Muscle layer of duodenum (tissue), 2 donors: Measurements from ENCODE around the gene SLC16A14.

Source experiments
- H3K27ac ChIP-seq: one replicate; pipeline ENCODE4 v1.7.0; 2013; ENCODE audit warnings: mild to moderate bottlenecking, low read length
- H3K27me3 ChIP-seq: one replicate; pipeline ENCODE4 v1.7.0; 2013; ENCODE audit warnings: low read depth, mild to moderate bottlenecking, control low read depth, low read length
- H3K36me3 ChIP-seq, 2 donors: one replicate each; pipeline ENCODE4 v1.7.0; 2013; ENCODE audit warnings: low read length in 2 of 2, control low read depth in 1 of 2, mild to moderate bottlenecking in 1 of 2; ENCODE audit not compliant: insufficient read depth in 2 of 2, control insufficient read depth in 1 of 2
- H3K4me1 ChIP-seq, 2 donors: one replicate each; pipeline ENCODE4 v1.7.0; 2013; ENCODE audit warnings: low read length in 2 of 2, mild to moderate bottlenecking in 2 of 2, control low read depth in 1 of 2, moderate library complexity in 1 of 2; ENCODE audit not compliant: insufficient read depth in 2 of 2, control insufficient read depth in 1 of 2
- H3K4me3 ChIP-seq, 2 donors: one replicate each; pipeline ENCODE4 v1.7.0; 2013; ENCODE audit warnings: low read length in 2 of 2, low read depth in 1 of 2, mild to moderate bottlenecking in 1 of 2
- H3K9me3 ChIP-seq, 2 donors: one replicate each; pipeline ENCODE4 v1.7.0; 2013; ENCODE audit warnings: low read length in 2 of 2, control low read depth in 1 of 2, mild to moderate bottlenecking in 1 of 2; ENCODE audit not compliant: control insufficient read depth in 1 of 2
- donor health status: healthy.

Gene SLC16A14

GRCh38 chr2:230068016-230068650, 591 bp downstream of the SLC16A14 start:
- H3K4me3 ChIP-seq, result peak overlapping the region; percentile 79 to 86
- H3K4me1 ChIP-seq, result peaks cover 0 to 14% of the 10 kb centered on the region in 2 donors
- H3K27me3 ChIP-seq, result no peaks in the 10 kb centered on the region
- no peak overlapping the region for H3K27ac ChIP-seq
- H3K36me3 ChIP-seq, result no peaks in the 10 kb centered on the region
- H3K9me3 ChIP-seq, result no peaks in the 10 kb centered on the region

GRCh38 chr2:230060672-230061293, 7.9 kb downstream of the SLC16A14 start:
- Histone ChIP-seq H3K4me1 (no peaks in the 10 kb centered on the region), H3K27ac (no peak overlapping the region), H3K36me3 (peaks cover 0 to 4% of the 10 kb centered on the region in 2 donors), H3K4me3 (no peak overlapping the region), H3K9me3 (no peaks in the 10 kb centered on the region), H3K27me3 (no peaks in the 10 kb centered on the region)

- Histone ChIP-seq H3K27ac (no peak overlapping the region), H3K4me3 (no peak overlapping the region), H3K4me1 (peaks cover 0 to 4% of the 10 kb centered on the region in 2 donors), H3K9me3 (no peaks in the 10 kb centered on the region), H3K27me3 (no peaks in the 10 kb centered on the region), H3K36me3 (peaks cover 0 to under 1% of the 10 kb centered on the region in 2 donors)
These were observed 14.8 kb downstream of the SLC16A14 start for GRCh38 chr2:230053753-230054478.

- no peaks in the 10 kb centered on the region for H3K36me3 ChIP-seq
- no peaks in the 10 kb centered on the region for H3K27me3 ChIP-seq
- H3K4me3 ChIP-seq, result no peak overlapping the region
- H3K4me1 ChIP-seq, result peaks cover 0 to 4% of the 10 kb centered on the region in 2 donors
- no peaks in the 10 kb centered on the region for H3K9me3 ChIP-seq
- H3K27ac ChIP-seq, result no peak overlapping the region
These were observed 16.4 kb downstream of the SLC16A14 start for GRCh38 chr2:230052299-230052698.

GRCh38 chr2:230050136-230050535, 18.6 kb downstream of the SLC16A14 start:
- no peaks in the 10 kb centered on the region for H3K9me3 ChIP-seq
- peaks cover 0 to 4% of the 10 kb centered on the region in 2 donors for H3K4me1 ChIP-seq
- no peaks in the 10 kb centered on the region for H3K27me3 ChIP-seq
- peaks cover 0 to 8% of the 10 kb centered on the region in 2 donors for H3K36me3 ChIP-seq
- H3K27ac ChIP-seq, result no peak overlapping the region
- H3K4me3 ChIP-seq, result no peak overlapping the region

- Histone ChIP-seq H3K27me3 (no peaks in the 10 kb centered on the region), H3K27ac (no peak overlapping the region), H3K4me3 (no peak overlapping the region), H3K9me3 (no peaks in the 10 kb centered on the region), H3K4me1 (no peaks in the 10 kb centered on the region), H3K36me3 (peaks cover 0 to 8% of the 10 kb centered on the region in 2 donors)
These were observed 20.6 kb downstream of the SLC16A14 start for GRCh38 chr2:230048010-230048671.

GRCh38 chr2:230046491-230046890, 22.2 kb downstream of the SLC16A14 start:
- Histone ChIP-seq H3K36me3 (peaks cover 0 to 8% of the 10 kb centered on the region in 2 donors), H3K4me1 (no peaks in the 10 kb centered on the region), H3K27ac (no peak overlapping the region), H3K4me3 (no peak overlapping the region), H3K27me3 (no peaks in the 10 kb centered on the region), H3K9me3 (no peaks in the 10 kb centered on the region)

GRCh38 chr2:230043461-230043860, 25.3 kb downstream of the SLC16A14 start:
- Histone ChIP-seq H3K4me3 (no peak overlapping the region), H3K9me3 (no peaks in the 10 kb centered on the region), H3K27me3 (no peaks in the 10 kb centered on the region), H3K36me3 (peaks cover 0 to 8% of the 10 kb centered on the region in 2 donors), H3K27ac (no peak overlapping the region), H3K4me1 (no peaks in the 10 kb centered on the region)

- no peak overlapping the region for H3K4me3 ChIP-seq
- H3K27me3 ChIP-seq, result no peaks in the 10 kb centered on the region
- H3K36me3 ChIP-seq, result peaks cover 0 to 8% of the 10 kb centered on the region in 2 donors
- no peaks in the 10 kb centered on the region for H3K4me1 ChIP-seq
- no peak overlapping the region for H3K27ac ChIP-seq
- no peaks in the 10 kb centered on the region for H3K9me3 ChIP-seq
These were observed 25.7 kb downstream of the SLC16A14 start for GRCh38 chr2:230043025-230043424.

GRCh38 chr2:230042195-230042594, 26.5 kb downstream of the SLC16A14 start:
- Histone ChIP-seq H3K36me3 (peaks cover 0 to 8% of the 10 kb centered on the region in 2 donors), H3K4me3 (no peak overlapping the region), H3K9me3 (no peaks in the 10 kb centered on the region), H3K27me3 (no peaks in the 10 kb centered on the region), H3K4me1 (no peaks in the 10 kb centered on the region), H3K27ac (no peak overlapping the region)

- Histone ChIP-seq H3K27me3 (no peaks in the 10 kb centered on the region), H3K4me3 (no peak overlapping the region), H3K27ac (no peak overlapping the region), H3K36me3 (no peaks in the 10 kb centered on the region), H3K9me3 (no peaks in the 10 kb centered on the region), H3K4me1 (no peaks in the 10 kb centered on the region)
These were observed 45.4 kb downstream of the SLC16A14 start for GRCh38 chr2:230023313-230023712.
